ENCODE data around the gene CYREN.

DNA sequence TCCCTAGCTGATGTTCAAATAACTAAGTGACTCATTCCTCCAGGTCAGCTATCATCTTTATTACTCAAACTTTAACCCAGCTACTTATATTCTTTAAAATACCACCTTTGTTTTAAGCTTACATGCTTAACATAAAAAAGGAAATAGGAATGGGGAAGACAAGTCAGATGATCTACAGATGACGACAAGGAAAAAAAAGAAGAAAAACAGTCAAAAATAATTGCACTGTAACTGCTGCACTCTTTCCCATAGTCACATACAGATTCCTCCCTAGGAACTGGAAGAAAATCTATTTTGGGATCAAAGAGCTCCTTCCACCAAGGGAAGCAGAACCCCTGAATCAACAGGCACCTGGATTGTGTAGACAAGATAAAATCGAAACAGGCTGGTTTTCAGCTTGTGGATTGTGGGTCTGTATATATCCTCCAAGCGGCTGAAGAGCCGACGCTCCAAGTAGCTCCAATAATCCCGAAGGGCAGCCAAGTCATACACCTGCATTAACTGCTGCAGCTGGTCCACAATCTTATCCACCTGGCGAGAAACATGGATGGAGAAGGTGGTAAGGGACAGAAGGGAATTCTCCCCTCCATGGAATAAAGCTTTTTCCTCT, 38.8 kb upstream of the CYREN start:
- TF ChIP-seq, protein P1, sequence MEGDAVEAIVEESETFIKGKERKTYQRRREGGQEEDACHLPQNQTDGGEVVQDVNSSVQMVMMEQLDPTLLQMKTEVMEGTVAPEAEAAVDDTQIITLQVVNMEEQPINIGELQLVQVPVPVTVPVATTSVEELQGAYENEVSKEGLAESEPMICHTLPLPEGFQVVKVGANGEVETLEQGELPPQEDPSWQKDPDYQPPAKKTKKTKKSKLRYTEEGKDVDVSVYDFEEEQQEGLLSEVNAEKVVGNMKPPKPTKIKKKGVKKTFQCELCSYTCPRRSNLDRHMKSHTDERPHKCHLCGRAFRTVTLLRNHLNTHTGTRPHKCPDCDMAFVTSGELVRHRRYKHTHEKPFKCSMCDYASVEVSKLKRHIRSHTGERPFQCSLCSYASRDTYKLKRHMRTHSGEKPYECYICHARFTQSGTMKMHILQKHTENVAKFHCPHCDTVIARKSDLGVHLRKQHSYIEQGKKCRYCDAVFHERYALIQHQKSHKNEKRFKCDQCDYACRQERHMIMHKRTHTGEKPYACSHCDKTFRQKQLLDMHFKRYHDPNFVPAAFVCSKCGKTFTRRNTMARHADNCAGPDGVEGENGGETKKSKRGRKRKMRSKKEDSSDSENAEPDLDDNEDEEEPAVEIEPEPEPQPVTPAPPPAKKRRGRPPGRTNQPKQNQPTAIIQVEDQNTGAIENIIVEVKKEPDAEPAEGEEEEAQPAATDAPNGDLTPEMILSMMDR (IDR thresholded peaks at IDR 0.05): no peak
- TF ChIP-seq POLR2A (IDR thresholded peaks at IDR 0.05) (no peak), EP300 (IDR thresholded peaks at IDR 0.05) (no peak)

All from sigmoid colon (tissue), 4 donors.